ENCODE measurements around the gene TRAM2.

TRAM2 gene

DNA sequence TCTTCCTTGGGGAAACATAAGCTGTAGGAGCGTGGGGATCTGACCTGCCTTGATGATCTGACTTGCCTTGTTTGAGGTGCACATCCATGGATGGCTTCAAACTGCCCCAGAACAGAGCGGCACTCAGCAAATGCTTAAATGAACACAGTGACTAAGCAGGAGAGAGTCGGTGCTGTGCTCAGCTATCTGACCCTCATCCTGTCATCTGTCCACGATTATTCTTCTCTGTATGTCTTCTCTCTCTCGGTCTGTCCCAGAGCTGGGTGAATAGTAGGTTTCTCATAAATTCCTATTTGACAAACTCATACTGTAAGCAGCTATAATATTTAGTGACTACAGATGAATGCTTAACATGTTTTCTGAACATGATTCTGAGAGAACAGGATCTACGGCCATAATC lies 37.3 kb downstream of the TRAM2 start:
- H3K9ac ChIP-seq (ENCODE audit: low read length) = no peak overlapping the region
- peaks cover 67% of the 10 kb centered on the region for H3K79me2 ChIP-seq (ENCODE audit: low read length)
- peaks cover 57% of the 10 kb centered on the region for H3K4me1 ChIP-seq (ENCODE audit: low read length)
- no peaks in the 10 kb centered on the region for H3K9me3 ChIP-seq (ENCODE audit: insufficient read depth, low read length)
- H3K4me3 ChIP-seq (ENCODE audit: low read length) = no peak overlapping the region
- H3K36me3 ChIP-seq (replicated peaks; ENCODE audit: low read depth, low read length) = peaks cover 9% of the 10 kb centered on the region
- no peak overlapping the region for H3K4me2 ChIP-seq (ENCODE audit: low read length)
- H3K27me3 ChIP-seq (ENCODE audit: low read depth, low read length) = no peaks in the 10 kb centered on the region
- no peak overlapping the region for H3K27ac ChIP-seq (ENCODE audit: low read length)
- H4K20me1 ChIP-seq (ENCODE audit: insufficient read depth, low read length) = no peaks in the 10 kb centered on the region
- no peak overlapping the region for H2AFZ ChIP-seq (ENCODE audit: low read depth, low read length)
- no peak for TF ChIP-seq EZH2phosphoT487 (IDR thresholded peaks at IDR 0.05; ENCODE audit: low read depth)
- no peak for TF ChIP-seq CTCF (IDR thresholded peaks at IDR 0.05; ENCODE audit: low read depth, low read length)

DNA sequence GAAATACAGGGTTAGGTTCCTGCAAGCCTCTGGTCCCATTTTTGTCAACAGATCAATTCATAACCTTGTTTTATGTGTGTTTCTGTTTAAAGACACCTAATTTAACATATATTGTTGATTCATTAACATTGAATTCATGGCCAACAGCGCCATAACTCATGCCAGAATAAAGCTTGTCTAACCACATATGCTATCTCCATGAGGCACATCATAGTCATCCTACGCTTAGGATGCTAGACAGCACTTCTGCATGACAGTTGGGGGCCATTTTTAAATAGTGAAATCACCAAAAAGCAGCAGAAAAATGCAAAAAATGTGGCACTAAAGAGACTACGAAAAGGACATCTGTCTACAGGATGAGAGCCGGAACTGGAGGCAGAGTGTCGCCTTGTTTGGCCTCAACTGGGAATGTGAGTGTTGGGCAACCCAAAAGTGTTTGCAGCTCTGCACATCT lies 37.9 kb downstream of the TRAM2 start:
- Histone ChIP-seq H3K79me2 (ENCODE audit: low read length) (peaks cover 60% of the 10 kb centered on the region), H4K20me1 (ENCODE audit: insufficient read depth, low read length) (no peaks in the 10 kb centered on the region), H3K4me1 (ENCODE audit: low read length) (peaks cover 50% of the 10 kb centered on the region), H3K27ac (ENCODE audit: low read length) (no peak overlapping the region), H3K4me3 (ENCODE audit: low read length) (no peak overlapping the region), H2AFZ (ENCODE audit: low read depth, low read length) (no peak overlapping the region), H3K9ac (ENCODE audit: low read length) (no peak overlapping the region), H3K4me2 (ENCODE audit: low read length) (no peak overlapping the region), H3K36me3 (replicated peaks; ENCODE audit: low read depth, low read length) (peaks cover 7% of the 10 kb centered on the region), H3K9me3 (ENCODE audit: insufficient read depth, low read length) (no peaks in the 10 kb centered on the region), H3K27me3 (ENCODE audit: low read depth, low read length) (no peaks in the 10 kb centered on the region)
- TF ChIP-seq CTCF (IDR thresholded peaks at IDR 0.05; ENCODE audit: low read depth, low read length) (no peak), EZH2phosphoT487 (IDR thresholded peaks at IDR 0.05; ENCODE audit: low read depth) (no peak)

- Histone ChIP-seq H3K36me3 (replicated peaks; ENCODE audit: low read depth, low read length) (peaks cover 7% of the 10 kb centered on the region), H3K27ac (ENCODE audit: low read length) (peak overlapping the region; percentile 32; the same call in 1 of the 2 replicates), H3K9me3 (ENCODE audit: insufficient read depth, low read length) (no peaks in the 10 kb centered on the region), H3K9ac (ENCODE audit: low read length) (peak overlapping the region; percentile 28; the same call in 1 of the 2 replicates), H2AFZ (ENCODE audit: low read depth, low read length) (no peak overlapping the region), H3K4me3 (ENCODE audit: low read length) (no peak overlapping the region; the same call in 1 of the 2 replicates), H3K27me3 (ENCODE audit: low read depth, low read length) (no peaks in the 10 kb centered on the region), H3K4me1 (ENCODE audit: low read length) (peaks cover 44% of the 10 kb centered on the region), H4K20me1 (ENCODE audit: insufficient read depth, low read length) (no peaks in the 10 kb centered on the region), H3K4me2 (ENCODE audit: low read length) (peak overlapping the region; percentile 59), H3K79me2 (ENCODE audit: low read length) (peaks cover 55% of the 10 kb centered on the region)
- TF ChIP-seq CTCF (IDR thresholded peaks at IDR 0.05; ENCODE audit: low read depth, low read length) = no peak
- no peak for TF ChIP-seq EZH2phosphoT487 (IDR thresholded peaks at IDR 0.05; ENCODE audit: low read depth)
Observed at GRCh38 chr6:52538252-52538900, 38.5 kb downstream of the TRAM2 start.

- H3K27ac ChIP-seq (ENCODE audit: low read length) = peak overlapping the region; percentile 32
- TF ChIP-seq EZH2phosphoT487 (IDR thresholded peaks at IDR 0.05; ENCODE audit: low read depth) = no peak
- no peak for TF ChIP-seq CTCF (IDR thresholded peaks at IDR 0.05; ENCODE audit: low read depth, low read length)
- H3K9ac ChIP-seq (ENCODE audit: low read length) = peak overlapping the region; percentile 28; the same call in 1 of the 2 replicates
- no peaks in the 10 kb centered on the region for H4K20me1 ChIP-seq (ENCODE audit: insufficient read depth, low read length)
- H3K4me2 ChIP-seq (ENCODE audit: low read length) = peak overlapping the region; percentile 59
- no peaks in the 10 kb centered on the region for H3K27me3 ChIP-seq (ENCODE audit: low read depth, low read length)
- no peaks in the 10 kb centered on the region for H3K9me3 ChIP-seq (ENCODE audit: insufficient read depth, low read length)
- H3K36me3 ChIP-seq (replicated peaks; ENCODE audit: low read depth, low read length) = peaks cover 7% of the 10 kb centered on the region
- H3K79me2 ChIP-seq (ENCODE audit: low read length) = peaks cover 50% of the 10 kb centered on the region
- peaks cover 40% of the 10 kb centered on the region for H3K4me1 ChIP-seq (ENCODE audit: low read length)
- no peak overlapping the region for H2AFZ ChIP-seq (ENCODE audit: low read depth, low read length)
- peak overlapping the region; percentile 45 for H3K4me3 ChIP-seq (ENCODE audit: low read length)
Observed at GRCh38 chr6:52537001-52537753, 39.7 kb downstream of the TRAM2 start.

Data from OCI-LY3 (cell line).